Panc1 (cell line): ENCODE measurements around the gene ZNF74.

ENCODE experiments used
- CTCF ChIP-seq: fragments of 450-650 bp; IDR thresholded peaks from 2 replicates; pipeline ENCODE4 v1.5.1; 2017; ENCODE audit warnings: mild to moderate bottlenecking
- POLR2AphosphoS5 ChIP-seq: IDR thresholded peaks from 2 replicates; pipeline ENCODE4 v1.6.1; 2012; ENCODE audit warnings: mild to moderate bottlenecking, low read depth, low read length, moderate library complexity
- REST ChIP-seq, 2 experiments: IDR thresholded peaks; 2 replicates each; pipeline ENCODE4 v1.6.1; 2011 to 2012; ENCODE audit warnings: low read depth in 2 of 2, control low read depth in 1 of 2, low read length in 1 of 2, mild to moderate bottlenecking in 1 of 2, moderate library complexity in 1 of 2; ENCODE audit not compliant: insufficient read depth in 1 of 2

GRCh38 chr22:20422271-20423007 lies 28.5 kb downstream of the ZNF74 start:
- TF ChIP-seq CTCF, result no peak
- no peak for TF ChIP-seq POLR2AphosphoS5
- TF ChIP-seq REST (IDR thresholded peaks at IDR 0.05; ENCODE audit: insufficient read depth in 1 of 2, low read depth in 2 of 2, low read length in 1 of 2), result no peak
